GM12878 (cell line): ENCODE results near the gene PPM1K. TPM values are rescaled to one million over a fixed set of nuclear protein-coding genes. Genes with fewer than 3 reads are reported as not detected.

Source experiments
- ATAC-seq: fragments of 200-7000 bp; cut with Tn5 transposase; 3 replicates; pipeline ENCODE4 v1.9.1; 2020; ENCODE audit warnings: mild to moderate bottlenecking, moderate library complexity
- BruUV-seq: library from RNA; stranded (reverse); fragments of 400-500 nt; replicated peaks from 2 replicates; lab custom pipeline; 2021; lab: Mats Ljungman, UMichigan
- CTCF ChIA-PET: fragments of 300-600 bp; sonication (Branson Sonifier 250); formaldehyde crosslinking; extraction: SDS; loops from one replicate; lab custom pipeline; 2021; ENCODE audit warnings: inconsistent platforms; lab: Yijun Ruan, JAX
- POLR2A ChIA-PET: fragments of 350-600 bp; formaldehyde crosslinking; extraction: SDS; loops from one replicate; lab custom pipeline; 2021; ENCODE audit warnings: inconsistent platforms; lab: Charles Lee
- RAD21 ChIA-PET: fragments of 300-600 bp; sonication (Branson Sonifier 250); formaldehyde crosslinking; loops from one replicate; lab custom pipeline; 2023; ENCODE audit warnings: antibody characterized with exemption; ENCODE audit not compliant: unreplicated experiment; lab: Charles Lee
- SMC1A ChIA-PET: fragments of 300-600 bp; sonication (Branson Sonifier 250); formaldehyde crosslinking; loops from one replicate; lab custom pipeline; 2023; ENCODE audit not compliant: unreplicated experiment, uncharacterized antibody; lab: Charles Lee
- DNase-seq: peaks from one replicate; pipeline ENCODE4 v3.0.0-alpha.2; 2011; ENCODE audit warnings: low read depth, low spot score
- FAIRE-seq: peaks from 3 replicates; lab custom pipeline; 2011; peaks lifted over from hg19 to GRCh38; lab: Jason Lieb, UNC
- H2AFZ ChIP-seq: 2 replicates; pipeline ENCODE4 v1.6.0; 2011; ENCODE audit warnings: low read depth, low read length, control low read depth; ENCODE audit not compliant: control insufficient read depth
- H3K27ac ChIP-seq: 2 replicates; pipeline ENCODE4 v1.5.1; 2011; ENCODE audit warnings: control low read depth; ENCODE audit not compliant: control insufficient read depth, insufficient read depth
- H3K27me3 ChIP-seq, 2 experiments: replicated peaks in 1 of 2; 2 replicates each; pipeline versions ENCODE4 v1.6.0 to v1.6.1; 2011; ENCODE audit warnings: low read length in 1 of 2; ENCODE audit not compliant: control insufficient read depth in 2 of 2, insufficient read depth in 2 of 2
- H3K36me3 ChIP-seq, 2 experiments: 2 replicates each; pipeline ENCODE4 v1.5.1; 2011; ENCODE audit warnings: low read length in 1 of 2; ENCODE audit not compliant: control insufficient read depth in 2 of 2, insufficient read depth in 2 of 2
- H3K4me1 ChIP-seq: 2 replicates; pipeline ENCODE4 v1.6.1; 2011; ENCODE audit warnings: mild to moderate bottlenecking, low read length, moderate library complexity, mixed read lengths; ENCODE audit not compliant: control insufficient read depth, insufficient read depth
- H3K4me2 ChIP-seq: 2 replicates; pipeline ENCODE4 v1.6.0; 2011; ENCODE audit warnings: control low read depth; ENCODE audit not compliant: control insufficient read depth, insufficient read depth
- H3K4me3 ChIP-seq: fragments of 200-600 bp; sonication (generic); 2 replicates; pipeline ENCODE4 v1.5.1; 2016
- H3K79me2 ChIP-seq: 2 replicates; pipeline ENCODE4 v1.6.0; 2011; ENCODE audit warnings: low read length; ENCODE audit not compliant: control insufficient read depth, insufficient read depth
- H3K9ac ChIP-seq: 2 replicates; pipeline ENCODE4 v1.8.0; 2011; ENCODE audit warnings: low read length, control low read depth, mixed read lengths; ENCODE audit not compliant: control insufficient read depth, insufficient read depth
- H3K9me3 ChIP-seq: replicated peaks from 3 replicates; pipeline ENCODE4 v1.5.1; 2011; ENCODE audit warnings: mild to moderate bottlenecking, low read length; ENCODE audit not compliant: control insufficient read depth, insufficient read depth
- H4K20me1 ChIP-seq: 2 replicates; pipeline ENCODE4 v1.6.0; 2011; ENCODE audit not compliant: control insufficient read depth, insufficient read depth
- BCLAF1 ChIP-seq: fragments of 450-650 bp; IDR thresholded peaks from 2 replicates; pipeline ENCODE4 v1.6.1; 2017; ENCODE audit warnings: antibody characterized with exemption, mild to moderate bottlenecking, moderate library complexity
- DPF2 ChIP-seq: fragments of 450-650 bp; IDR thresholded peaks from 2 replicates; pipeline ENCODE4 v1.6.1; 2017; ENCODE audit warnings: mild to moderate bottlenecking
- ESRRA ChIP-seq: IDR thresholded peaks from 2 replicates; pipeline ENCODE4 v1.6.1; 2012; ENCODE audit warnings: mild to moderate bottlenecking, low read length, improper control_type of control experiment
- MTA2 ChIP-seq: fragments of 450-650 bp; IDR thresholded peaks from 2 replicates; pipeline ENCODE4 v1.6.1; 2016; ENCODE audit warnings: low read depth, mild to moderate bottlenecking, moderate library complexity
- MTA3 ChIP-seq: IDR thresholded peaks from 2 replicates; pipeline ENCODE4 v1.6.1; 2012; ENCODE audit warnings: low read length, inconsistent platforms, borderline replicate concordance
- RAD51 ChIP-seq: fragments of 450-650 bp; IDR thresholded peaks from 2 replicates; pipeline ENCODE4 v1.6.1; 2016; ENCODE audit warnings: moderate library complexity, mild to moderate bottlenecking, inconsistent platforms
- RELA ChIP-seq: fragments of 450-650 bp; IDR thresholded peaks from 2 replicates; pipeline ENCODE4 v1.8.0; 2014; ENCODE audit warnings: borderline replicate concordance; ENCODE audit not compliant: partially characterized antibody
- RUNX3 ChIP-seq: IDR thresholded peaks from 2 replicates; pipeline ENCODE4 v1.6.1; 2012; ENCODE audit warnings: low read length, inconsistent platforms
- TCF3 ChIP-seq: IDR thresholded peaks from 2 replicates; pipeline ENCODE4 v1.6.1; 2012; ENCODE audit warnings: low read depth, mild to moderate bottlenecking, low read length, borderline replicate concordance; ENCODE audit not compliant: insufficient read depth
- ZBED1 ChIP-seq: IDR thresholded peaks from 2 replicates; pipeline ENCODE4 v1.6.1; 2016; ENCODE audit warnings: borderline replicate concordance
- ZNF384 ChIP-seq: IDR thresholded peaks from 2 replicates; pipeline ENCODE4 v1.6.1; 2012; ENCODE audit warnings: low read depth, mild to moderate bottlenecking, low read length, improper control_type of control experiment, borderline replicate concordance
- WGBS: methylation state at CpG from one replicate; pipeline ENCODE4 v1.1.6; 2016; ENCODE audit warnings: low lambda C conversion rate; ENCODE audit not compliant: insufficient replicate concordance, insufficient coverage; ENCODE audit errors: missing lambda C conversion rate; 5-methylcytosine and 5-hydroxymethylcytosine counted together
- in situ Hi-C: fragments of 300-500 bp; cut with MboI; formaldehyde crosslinking; loops from 9 replicates; pipeline ENCODE4 v1.14.3; 2018; ENCODE audit warnings: mixed read lengths
- intact Hi-C: fragments of 100-400 bp; cut with micrococcal nuclease; formaldehyde crosslinking; loops from one replicate; pipeline ENCODE4 v1.14.2; 2022; ENCODE audit not compliant: unreplicated experiment
- polyA plus RNA-seq, 11 experiments: library from polyadenylated mRNA; depleted of rRNA in 4 of 11; unstranded in 6 of 11; stranded (reverse) in 5 of 11; fragments of >200 nt; fragmentation: Nextera tagmentation in 4 of 11; fragmentation: Illumina TruSeq in 1 of 11; extraction: Ambion mirVana in 4 of 11; extraction: Trizol in 1 of 11; gene quantifications; 1 replicate in 1 of 11; 2 replicates in 10 of 11; pipeline versions ENCODE4 v1.2.1 to v1.2.3, GENCODE V29; 2011 to 2016; ENCODE audit warnings: inconsistent platforms in 2 of 11, missing spikeins in 2 of 11, low read depth in 1 of 11
- total RNA-seq, 4 experiments: library from RNA; depleted of rRNA in 3 of 4; stranded (reverse); fragments of >200 nt in 3 of 4; fragmentation: Illumina TruSeq in 1 of 4; extraction: Trizol in 1 of 4; gene quantifications; 2 replicates each; pipeline versions ENCODE4 v1.2.1 to v1.2.3, GENCODE V29; 2013 to 2021

Gene PPM1K
- total and polyA plus RNA-seq, 10 of the 15 experiments (the other 5 are each of a cell fraction or from before 2014, with no cell fraction given): 25.0 to 79.1 (median 36.9) TPM

GRCh38 chr4:88247148-88247547 is 37.2 kb downstream of the PPM1K start:
- no peaks in the 10 kb centered on the region for H4K20me1 ChIP-seq
- no peaks in the 10 kb centered on the region for H3K36me3 ChIP-seq
- DNase-seq (no peak), FAIRE-seq (no peak), ATAC-seq (no peak)
- ChIA-PET CTCF (interaction anchor here (0.6 kb wide), 1 partner anchor 30 kb away, joined by 3 read pairs; no protein-coding TSS in a partner anchor), SMC1A (interaction anchor here (0.9 to 1.2 kb wide), 4 partner anchors 17 to 50 kb away, joined by 3 read pairs; no protein-coding TSS in a partner anchor), RAD21 (no interaction called here), POLR2A (no interaction called here)
- no peak for TF ChIP-seq RELA
- no peak for TF ChIP-seq DPF2
- TF ChIP-seq ZBED1: no peak
- TF ChIP-seq MTA2: no peak
- no peak for TF ChIP-seq BCLAF1
- TF ChIP-seq ESRRA: no peak
- no peak for TF ChIP-seq ZNF384
- TF ChIP-seq MTA3: no peak
- no peak for TF ChIP-seq TCF3
- no peak for TF ChIP-seq RAD51
- TF ChIP-seq RUNX3: no peak
- 51% methylated on average over 3 of the region's 3 CpGs for WGBS
- H3K9ac ChIP-seq: no peak overlapping the region
- in situ Hi-C loops: no loop called here
- no TSS peak for BruUV-seq
- no peak overlapping the region for H3K4me2 ChIP-seq
- H3K79me2 ChIP-seq: no peaks in the 10 kb centered on the region
- no peak overlapping the region for H3K4me3 ChIP-seq
- H3K9me3 ChIP-seq: no peaks in the 10 kb centered on the region
- intact Hi-C loops: no loop called here
- H3K4me1 ChIP-seq: no peaks in the 10 kb centered on the region
- H3K27ac ChIP-seq: no peak overlapping the region
- no peaks in the 10 kb centered on the region for H3K27me3 ChIP-seq
- no peak overlapping the region for H2AFZ ChIP-seq
